GM18951 (cell line): ENCODE results near the gene CYP17A1.
"Not testable (repeated sequence)": the region's sequence is repeated elsewhere in the genome, so short reads cannot be mapped to it uniquely, and the experiment has no call there.

Experiments
- POLR2A ChIP-seq: IDR thresholded peaks from 4 replicates; pipeline ENCODE4 v1.6.1; 2011; ENCODE audit warnings: mild to moderate bottlenecking; ENCODE audit not compliant: insufficient read length, insufficient read depth; ENCODE audit errors: extremely low read depth
- in situ Hi-C: fragments of 300-500 bp; cut with MboI; formaldehyde crosslinking; loops from one replicate; pipeline ENCODE4 v1.12.0; 2022; ENCODE audit warnings: low sequenced_read_pairs, mixed read lengths, inconsistent platforms; ENCODE audit not compliant: unreplicated experiment

The CYP17A1 gene, protein sequence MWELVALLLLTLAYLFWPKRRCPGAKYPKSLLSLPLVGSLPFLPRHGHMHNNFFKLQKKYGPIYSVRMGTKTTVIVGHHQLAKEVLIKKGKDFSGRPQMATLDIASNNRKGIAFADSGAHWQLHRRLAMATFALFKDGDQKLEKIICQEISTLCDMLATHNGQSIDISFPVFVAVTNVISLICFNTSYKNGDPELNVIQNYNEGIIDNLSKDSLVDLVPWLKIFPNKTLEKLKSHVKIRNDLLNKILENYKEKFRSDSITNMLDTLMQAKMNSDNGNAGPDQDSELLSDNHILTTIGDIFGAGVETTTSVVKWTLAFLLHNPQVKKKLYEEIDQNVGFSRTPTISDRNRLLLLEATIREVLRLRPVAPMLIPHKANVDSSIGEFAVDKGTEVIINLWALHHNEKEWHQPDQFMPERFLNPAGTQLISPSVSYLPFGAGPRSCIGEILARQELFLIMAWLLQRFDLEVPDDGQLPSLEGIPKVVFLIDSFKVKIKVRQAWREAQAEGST

DNA sequence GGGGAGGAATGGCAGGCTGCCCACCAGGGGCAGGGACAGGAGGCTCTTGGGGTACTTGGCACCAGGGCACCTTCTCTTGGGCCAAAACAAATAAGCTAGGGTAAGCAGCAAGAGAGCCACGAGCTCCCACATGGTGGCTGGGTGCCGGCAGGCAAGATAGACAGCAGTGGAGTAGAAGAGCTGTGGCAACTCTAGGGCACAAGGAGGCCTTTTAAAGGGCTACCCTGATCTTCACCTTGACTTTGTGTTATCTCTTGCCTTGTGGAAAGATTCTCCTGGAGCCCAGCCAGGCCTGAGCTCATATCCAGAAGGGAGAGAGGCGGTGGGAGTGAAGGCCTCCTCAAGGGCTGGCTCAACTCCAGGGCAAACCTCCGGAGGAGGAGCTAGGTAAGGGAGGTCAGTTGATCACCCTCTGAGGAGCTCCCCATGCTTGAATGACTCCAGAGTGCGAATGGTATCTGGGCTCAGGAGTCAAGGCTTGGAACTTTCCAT is at the start of gene CYP17A1:
TSS of gene CYP17A1 (minus strand) at position 184 of the 492 bp plus-strand sequence. CDS start at position 132, 52 bp downstream.
- no peak for TF ChIP-seq POLR2A
- in situ Hi-C loops: no loop called here

DNA sequence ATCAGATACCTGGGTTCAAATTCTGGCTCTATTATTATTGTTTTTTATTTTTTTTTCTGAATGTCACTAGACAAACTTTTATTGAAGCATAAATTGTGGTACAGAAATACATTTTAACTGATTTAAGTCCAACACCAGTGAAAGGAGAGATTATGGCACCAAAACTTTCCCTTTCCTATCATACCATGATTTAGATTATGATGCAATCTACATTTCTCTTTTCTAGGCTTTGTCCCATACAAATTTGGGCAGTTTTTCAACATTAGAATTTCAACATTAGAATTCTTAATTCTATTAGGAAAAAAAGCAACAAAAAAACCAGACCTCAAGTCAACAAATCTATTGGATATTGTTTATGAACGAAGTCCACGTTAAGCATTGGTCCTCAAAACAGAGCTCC is 43.0 kb upstream of the CYP17A1 start:
- TF ChIP-seq POLR2A: no peak
- in situ Hi-C loops: no loop called here

DNA sequence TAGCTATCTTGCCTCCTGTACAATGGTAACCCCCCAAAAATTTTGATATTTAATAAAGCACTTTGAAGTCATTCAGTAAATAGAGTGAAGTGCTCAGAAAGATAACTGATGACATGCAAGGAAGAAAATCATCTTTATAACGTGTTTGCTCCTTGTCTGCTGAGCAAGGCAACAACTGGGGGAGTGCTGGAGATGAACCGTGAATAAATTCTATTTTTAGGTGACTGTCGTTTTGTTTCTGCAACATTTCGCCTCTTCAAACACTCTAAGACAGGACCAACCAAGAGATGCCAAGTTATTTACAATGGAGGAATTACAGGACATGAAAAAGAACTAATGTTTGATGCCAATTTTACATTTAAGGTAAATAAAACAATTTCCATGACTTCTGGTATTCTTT is 41.4 kb upstream of the CYP17A1 start:
- in situ Hi-C loops: no loop called here

DNA sequence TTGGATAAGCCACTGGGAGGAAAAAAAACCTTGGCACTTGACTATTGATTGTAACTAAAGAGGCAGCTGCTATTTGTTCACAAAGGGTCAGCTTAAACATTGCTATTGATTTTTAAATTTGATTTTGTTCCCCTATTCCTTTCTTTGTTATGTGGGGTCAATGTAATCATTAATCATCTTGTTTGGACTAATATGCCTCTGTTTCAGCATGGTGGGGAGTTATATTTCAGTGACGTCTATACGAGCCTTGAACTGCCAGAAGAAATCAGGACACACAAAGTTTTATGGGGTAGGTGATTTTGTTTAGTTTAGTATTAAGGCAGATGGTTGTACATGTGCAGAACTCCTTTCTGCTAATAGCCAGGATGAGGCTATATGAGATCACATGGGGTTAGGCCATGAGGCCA is 39.5 kb upstream of the CYP17A1 start:
- TF ChIP-seq POLR2A: no peak
- in situ Hi-C loops: no loop called here

More for the DNA sequence above, 41.4 kb upstream of the CYP17A1 start:
- no peak for TF ChIP-seq POLR2A

DNA sequence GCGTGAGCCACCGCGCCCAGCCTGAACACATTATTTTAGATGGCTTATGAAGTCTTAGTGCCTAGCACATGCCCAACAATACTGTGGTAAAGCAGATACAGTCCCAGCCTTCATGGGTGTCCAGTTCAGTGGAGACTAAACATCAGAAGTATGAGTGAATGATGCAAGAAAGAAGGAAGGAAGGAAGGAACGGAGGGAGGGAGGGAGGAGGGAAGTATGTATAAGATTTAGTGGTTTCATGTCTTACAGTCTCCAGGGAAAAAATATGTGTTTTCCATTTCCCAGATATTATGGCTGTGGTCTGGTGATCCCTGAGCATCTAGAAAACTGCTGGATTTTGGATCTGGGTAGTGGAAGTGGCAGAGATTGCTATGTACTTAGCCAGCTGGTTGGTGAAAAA is 35.0 kb upstream of the CYP17A1 start:
- in situ Hi-C loops: no loop called here

DNA sequence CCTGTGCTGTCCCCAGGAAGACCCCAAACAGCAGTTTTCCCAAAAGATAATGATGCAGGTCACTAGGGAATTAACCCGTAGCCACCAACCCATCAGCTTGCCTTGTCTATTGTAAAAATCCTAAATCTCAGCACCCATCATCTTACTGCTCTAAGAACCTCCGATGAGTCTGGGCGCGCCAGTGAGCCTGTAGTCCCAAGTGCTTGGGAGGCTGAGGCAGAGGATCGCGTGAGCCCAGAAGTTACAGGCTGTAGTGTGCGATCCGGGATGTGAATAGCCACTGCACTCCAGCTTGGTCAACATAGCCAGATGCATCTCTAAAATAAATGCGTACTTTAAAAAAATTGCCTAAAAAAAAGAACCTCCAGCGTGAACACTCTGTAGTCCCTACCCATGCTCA is 33.0 kb upstream of the CYP17A1 start:
- no peak for TF ChIP-seq POLR2A
- in situ Hi-C loops: no loop called here

More for the DNA sequence above, 35.0 kb upstream of the CYP17A1 start:
- TF ChIP-seq POLR2A: no peak

DNA sequence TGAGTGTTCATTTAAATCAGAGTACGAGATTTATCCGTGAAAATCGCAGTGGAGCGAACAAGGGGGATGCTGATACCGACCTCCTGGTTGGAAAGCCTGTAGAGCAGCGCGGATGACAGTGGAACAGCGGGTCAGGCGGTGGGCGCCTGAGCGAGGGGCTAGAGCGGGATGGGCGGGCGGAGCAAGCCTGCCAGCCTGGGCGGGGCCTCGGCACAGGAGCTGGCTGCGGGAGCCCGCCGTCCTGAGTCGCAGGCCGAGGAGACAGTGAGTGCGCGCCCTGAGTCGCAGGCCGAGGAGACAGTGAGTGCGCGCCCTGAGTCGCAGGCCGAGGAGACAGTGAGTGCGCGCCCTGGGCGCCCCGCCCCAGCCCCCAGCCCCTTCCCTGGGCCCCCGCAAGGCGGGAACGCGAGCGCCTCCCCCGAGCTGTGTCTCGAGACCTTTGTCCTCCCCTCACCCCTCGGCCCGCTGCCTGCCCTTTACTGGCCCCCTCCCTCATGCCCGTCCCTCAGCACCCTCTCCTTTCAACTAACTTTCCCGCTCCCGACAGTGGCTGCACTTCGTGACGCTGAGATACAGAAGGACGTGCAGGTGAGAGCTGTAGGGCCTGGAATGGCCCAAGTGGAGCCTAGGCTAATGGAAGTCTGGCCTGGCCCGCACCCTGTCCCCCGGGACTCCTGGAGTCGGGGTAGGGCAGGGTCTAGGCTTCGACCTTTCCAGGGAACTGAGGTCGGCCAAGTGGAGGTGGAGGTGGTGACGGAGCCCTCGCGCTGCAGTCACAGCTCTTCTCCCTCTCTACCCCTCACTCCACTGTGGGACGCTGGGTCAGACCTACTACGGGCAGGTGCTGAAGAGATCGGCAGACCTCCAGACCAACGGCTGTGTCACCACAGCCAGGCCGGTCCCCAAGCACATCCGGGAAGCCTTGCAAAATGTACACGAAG is 32.3 kb upstream of the CYP17A1 start, which contains the start of gene AS3MT:
TSS of gene AS3MT (plus strand) at position 213 of the 941 bp plus-strand sequence. CDS start at position 336, 123 bp downstream.
- no peak for TF ChIP-seq POLR2A
- in situ Hi-C loops: no loop called here

DNA sequence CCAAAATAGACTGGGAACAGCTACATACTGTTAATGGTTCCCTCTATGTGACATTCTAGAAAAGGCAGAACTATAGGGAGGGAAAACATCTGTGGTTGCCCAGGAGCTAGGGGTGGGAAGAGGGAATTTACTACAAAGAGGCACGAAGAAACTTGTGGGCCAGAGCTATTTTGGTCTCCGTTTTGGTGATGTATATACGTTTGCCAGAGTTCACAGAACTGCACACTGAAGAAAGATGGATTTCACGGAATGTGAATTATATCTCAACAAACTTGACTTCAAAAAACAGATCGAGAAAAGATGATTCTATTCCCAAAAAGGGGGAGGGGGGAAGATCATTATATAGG is 31.7 kb upstream of the CYP17A1 start:
- TF ChIP-seq POLR2A: no peak
- in situ Hi-C loops: no loop called here

DNA sequence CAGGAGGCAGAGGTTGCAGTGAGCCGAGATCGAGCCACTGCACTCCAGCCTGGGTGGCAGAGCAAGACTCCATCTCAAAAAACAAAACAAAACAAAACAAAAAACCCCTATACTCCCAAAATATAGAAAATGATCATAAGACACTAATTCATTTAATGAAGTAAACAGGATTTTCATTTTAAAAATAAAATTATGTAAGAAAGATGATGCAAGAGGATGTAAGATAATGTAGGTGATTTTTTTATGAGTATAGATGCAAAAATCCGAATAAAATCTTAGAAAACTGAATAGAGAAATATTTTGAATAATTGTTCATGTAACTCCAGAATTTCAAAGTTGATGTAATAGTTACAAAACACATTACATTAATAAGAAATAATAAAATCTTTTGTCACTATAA is 28.4 kb upstream of the CYP17A1 start:
- in situ Hi-C loops: no loop called here
- no peak for TF ChIP-seq POLR2A

DNA sequence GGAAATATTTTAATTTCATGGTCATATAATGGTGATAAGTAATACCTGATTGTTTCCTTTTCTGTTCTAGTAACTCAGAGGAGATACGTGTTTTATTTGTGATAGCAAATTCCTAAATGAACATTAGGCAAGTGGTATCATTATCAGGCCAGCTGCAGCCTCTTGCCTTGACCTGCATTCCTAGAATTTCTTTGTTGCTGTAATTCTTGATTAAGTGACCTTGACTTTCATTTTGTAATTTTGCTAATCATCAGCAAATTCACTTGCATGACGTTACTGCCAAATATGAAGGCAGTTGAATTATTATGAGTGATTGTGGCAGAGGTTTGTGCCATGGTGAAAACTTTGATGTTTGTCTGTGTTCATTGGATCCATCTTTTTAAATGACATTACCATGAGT is 26.4 kb upstream of the CYP17A1 start:
- no peak for TF ChIP-seq POLR2A
- in situ Hi-C loops: no loop called here

DNA sequence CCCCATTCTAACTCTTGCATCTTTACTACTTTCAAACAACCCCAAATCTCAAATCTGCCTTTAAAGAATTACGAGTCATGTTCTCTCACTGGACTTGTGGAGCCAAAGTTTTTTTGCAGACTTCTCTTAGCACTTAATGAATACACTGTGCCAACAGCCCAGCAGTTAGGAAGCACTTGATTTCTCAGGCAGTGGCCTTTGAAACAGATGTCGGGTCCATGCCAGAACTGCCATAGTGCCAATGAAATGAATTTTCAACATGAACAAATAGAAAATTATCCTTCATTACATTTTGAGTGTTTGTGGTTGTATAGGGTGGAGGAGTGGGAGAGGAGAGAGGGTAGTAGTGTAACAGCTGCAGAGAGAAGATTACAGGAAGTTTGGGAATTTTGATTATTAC is 22.7 kb upstream of the CYP17A1 start:
- TF ChIP-seq POLR2A: no peak
- in situ Hi-C loops: no loop called here

DNA sequence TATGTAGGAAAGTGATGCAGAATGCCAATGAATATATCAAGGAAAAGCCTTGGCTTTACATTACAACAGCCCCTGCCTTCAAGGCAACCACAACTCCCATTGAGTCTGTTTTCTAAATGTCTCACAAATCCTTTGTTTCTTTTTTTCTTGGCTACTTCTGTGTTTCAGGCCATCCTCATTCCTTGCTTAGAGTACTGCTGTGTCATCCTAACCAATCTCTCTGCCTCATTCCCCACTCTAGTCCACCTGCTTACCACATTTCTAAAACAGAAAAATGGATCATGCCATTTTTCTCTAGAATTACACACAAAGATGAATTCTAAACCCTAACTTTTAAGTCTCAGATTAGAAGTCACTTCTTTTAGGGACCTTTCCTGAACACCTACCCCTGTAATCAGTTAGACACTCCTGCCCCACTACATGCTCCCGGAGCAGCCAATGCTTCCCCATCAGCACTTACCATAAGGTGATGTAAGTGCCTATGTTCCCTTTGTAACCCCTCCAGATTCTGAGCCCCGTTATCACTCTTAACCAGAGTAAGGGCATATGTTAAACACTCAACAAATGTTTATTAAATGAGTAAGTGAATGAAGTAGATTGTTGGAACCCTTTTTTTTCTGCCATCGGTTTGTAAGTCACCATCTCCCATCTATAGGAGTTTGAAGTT is 19.7 kb upstream of the CYP17A1 start:
- in situ Hi-C loops: no loop called here
- TF ChIP-seq POLR2A: no peak

DNA sequence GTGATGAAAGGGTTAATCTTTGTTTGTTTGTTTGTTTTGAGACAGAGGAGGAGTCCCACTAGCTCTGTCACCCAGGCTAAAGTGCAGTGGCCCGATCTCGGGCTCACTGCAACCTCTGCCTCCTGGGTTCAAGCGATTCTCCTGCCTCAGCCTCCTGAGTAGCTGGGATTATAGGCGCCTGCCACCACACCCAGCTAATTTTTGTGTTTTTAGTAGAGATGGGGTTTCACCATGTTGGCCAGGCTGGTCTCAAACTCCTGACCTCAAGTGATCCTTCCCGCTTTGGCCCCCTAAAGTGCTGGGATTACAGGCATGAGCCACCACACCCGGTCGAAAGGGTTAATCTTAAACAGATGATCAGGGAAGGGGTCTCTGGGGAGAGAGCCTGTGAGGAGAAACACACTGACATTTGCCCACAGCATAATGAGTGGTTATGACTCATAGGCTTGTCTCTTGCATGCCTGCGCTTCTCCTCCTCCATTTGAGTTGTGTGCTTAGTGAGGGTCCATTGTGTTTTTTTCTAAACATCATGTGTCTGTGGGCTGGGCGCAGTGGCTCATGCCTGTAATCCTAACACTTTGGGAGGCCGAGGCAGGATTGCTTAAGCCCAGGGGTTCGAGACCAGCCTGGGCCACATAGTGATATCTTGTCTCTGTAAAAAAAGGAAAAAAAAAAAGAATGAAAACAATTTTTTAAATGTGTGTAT is 18.7 kb upstream of the CYP17A1 start:
- in situ Hi-C loops: not testable (repeated sequence)

DNA sequence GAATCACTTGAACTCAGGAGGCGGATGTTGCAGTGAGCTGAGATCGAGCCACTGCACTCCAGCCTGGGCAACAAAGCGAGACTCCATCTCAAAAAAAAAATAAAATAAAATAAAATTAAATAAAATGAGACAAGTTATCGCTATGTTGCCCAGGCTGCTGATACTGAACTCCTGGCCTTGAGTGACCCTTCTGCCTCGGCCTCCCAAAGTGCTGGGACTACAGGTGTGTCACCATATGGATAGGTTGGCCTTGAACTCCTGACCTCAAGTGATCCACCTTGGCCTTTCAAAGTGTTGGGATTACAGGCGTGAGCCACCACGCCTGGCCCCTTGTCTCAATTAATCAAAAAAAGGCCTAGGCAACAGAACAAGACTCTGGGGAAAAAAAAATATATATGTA is 16.0 kb upstream of the CYP17A1 start:
- in situ Hi-C loops: not testable (repeated sequence)
